Activated B cell treated with CpG ODN at 0.5 μM for 24 hours (primary cell): ENCODE results near the gene ABHD16B. TPM values are rescaled to one million over a fixed set of nuclear protein-coding genes. Genes with fewer than 3 reads are reported as not detected.
"Not testable (repeated sequence)": the region's sequence is repeated elsewhere in the genome, so short reads cannot be mapped to it uniquely, and the experiment has no call there.

Experiments used
- ATAC-seq: fragments of 200-7000 bp; cut with Tn5 transposase; one replicate; pipeline ENCODE4 v1.10.0; 2021; ENCODE audit warnings: low read depth, mild to moderate bottlenecking, moderate library complexity
- CTCF ChIA-PET: fragments of 350-600 bp; sonication (Branson Sonifier 250); formaldehyde crosslinking; loops from one replicate; lab custom pipeline; 2021; ENCODE audit warnings: antibody characterized with exemption; lab: Charles Lee
- POLR2A ChIA-PET: fragments of 350-600 bp; sonication (Branson Sonifier 250); formaldehyde crosslinking; loops from one replicate; lab custom pipeline; 2021; ENCODE audit warnings: antibody characterized with exemption; lab: Charles Lee
- DNase-seq: peaks from one replicate; pipeline ENCODE4 v3.0.0; 2022
- H3K27ac Mint-ChIP-seq: one replicate; pipeline ENCODE4 v1.8.0; 2020; ENCODE audit warnings: mixed read lengths
- H3K27me3 Mint-ChIP-seq: one replicate; pipeline ENCODE4 v1.8.0; 2021; ENCODE audit warnings: mixed read lengths
- H3K36me3 Mint-ChIP-seq: one replicate; pipeline ENCODE4 v1.8.0; 2021; ENCODE audit warnings: low read depth, mixed read lengths
- H3K4me1 Mint-ChIP-seq: one replicate; pipeline ENCODE4 v1.8.0; 2021; ENCODE audit warnings: mixed read lengths
- H3K4me3 Mint-ChIP-seq: one replicate; pipeline ENCODE4 v1.8.0; 2020; ENCODE audit warnings: mild to moderate bottlenecking, mixed read lengths
- H3K9me3 Mint-ChIP-seq: one replicate; pipeline ENCODE4 v1.8.0; 2020; ENCODE audit warnings: mixed read lengths
- intact Hi-C: fragments of 100-400 bp; cut with micrococcal nuclease; formaldehyde crosslinking; loops from one replicate; pipeline ENCODE4 v1.15.1; 2024
- total RNA-seq: library from RNA; stranded (reverse); gene quantifications from 2 replicates; pipeline ENCODE4 v1.2.3, GENCODE V29; 2022
- TF ChIP-seq, protein P1 (sequence below): fragments of 200-600 bp; IDR thresholded peaks from one replicate; pipeline ENCODE4 v1.8.0; 2022; ENCODE audit warnings: antibody characterized with exemption, mild to moderate bottlenecking

Gene ABHD16B
- total RNA-seq, 1 donor from 2014 or later: not detected

DNA sequence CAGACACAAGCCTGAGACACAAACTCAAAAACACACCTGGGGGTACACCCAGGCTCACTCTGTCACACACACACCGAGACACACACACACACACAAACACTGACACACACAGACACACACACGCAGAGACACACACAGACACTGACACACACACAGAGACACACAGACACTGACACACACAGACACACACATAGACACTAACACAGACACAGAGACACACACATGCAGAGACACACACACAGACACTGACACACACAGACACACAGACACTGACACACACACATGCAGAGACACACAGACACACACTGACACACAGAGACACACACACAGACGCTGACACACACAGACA lies 14.4 kb upstream of the ABHD16B start:
- Mint-ChIP-seq H3K36me3 (no peaks in the 10 kb centered on the region), H3K4me1 (peaks cover 25% of the 10 kb centered on the region), H3K4me3 (no peak overlapping the region), H3K27ac (no peak overlapping the region), H3K27me3 (peaks cover 28% of the 10 kb centered on the region), H3K9me3 (no peaks in the 10 kb centered on the region)
- no peak for ATAC-seq
- TF ChIP-seq, protein P1, sequence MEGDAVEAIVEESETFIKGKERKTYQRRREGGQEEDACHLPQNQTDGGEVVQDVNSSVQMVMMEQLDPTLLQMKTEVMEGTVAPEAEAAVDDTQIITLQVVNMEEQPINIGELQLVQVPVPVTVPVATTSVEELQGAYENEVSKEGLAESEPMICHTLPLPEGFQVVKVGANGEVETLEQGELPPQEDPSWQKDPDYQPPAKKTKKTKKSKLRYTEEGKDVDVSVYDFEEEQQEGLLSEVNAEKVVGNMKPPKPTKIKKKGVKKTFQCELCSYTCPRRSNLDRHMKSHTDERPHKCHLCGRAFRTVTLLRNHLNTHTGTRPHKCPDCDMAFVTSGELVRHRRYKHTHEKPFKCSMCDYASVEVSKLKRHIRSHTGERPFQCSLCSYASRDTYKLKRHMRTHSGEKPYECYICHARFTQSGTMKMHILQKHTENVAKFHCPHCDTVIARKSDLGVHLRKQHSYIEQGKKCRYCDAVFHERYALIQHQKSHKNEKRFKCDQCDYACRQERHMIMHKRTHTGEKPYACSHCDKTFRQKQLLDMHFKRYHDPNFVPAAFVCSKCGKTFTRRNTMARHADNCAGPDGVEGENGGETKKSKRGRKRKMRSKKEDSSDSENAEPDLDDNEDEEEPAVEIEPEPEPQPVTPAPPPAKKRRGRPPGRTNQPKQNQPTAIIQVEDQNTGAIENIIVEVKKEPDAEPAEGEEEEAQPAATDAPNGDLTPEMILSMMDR: no peak
- ChIA-PET CTCF (no interaction called here), POLR2A (no interaction called here)
- no peak for DNase-seq
- intact Hi-C loops: no loop called here

DNA sequence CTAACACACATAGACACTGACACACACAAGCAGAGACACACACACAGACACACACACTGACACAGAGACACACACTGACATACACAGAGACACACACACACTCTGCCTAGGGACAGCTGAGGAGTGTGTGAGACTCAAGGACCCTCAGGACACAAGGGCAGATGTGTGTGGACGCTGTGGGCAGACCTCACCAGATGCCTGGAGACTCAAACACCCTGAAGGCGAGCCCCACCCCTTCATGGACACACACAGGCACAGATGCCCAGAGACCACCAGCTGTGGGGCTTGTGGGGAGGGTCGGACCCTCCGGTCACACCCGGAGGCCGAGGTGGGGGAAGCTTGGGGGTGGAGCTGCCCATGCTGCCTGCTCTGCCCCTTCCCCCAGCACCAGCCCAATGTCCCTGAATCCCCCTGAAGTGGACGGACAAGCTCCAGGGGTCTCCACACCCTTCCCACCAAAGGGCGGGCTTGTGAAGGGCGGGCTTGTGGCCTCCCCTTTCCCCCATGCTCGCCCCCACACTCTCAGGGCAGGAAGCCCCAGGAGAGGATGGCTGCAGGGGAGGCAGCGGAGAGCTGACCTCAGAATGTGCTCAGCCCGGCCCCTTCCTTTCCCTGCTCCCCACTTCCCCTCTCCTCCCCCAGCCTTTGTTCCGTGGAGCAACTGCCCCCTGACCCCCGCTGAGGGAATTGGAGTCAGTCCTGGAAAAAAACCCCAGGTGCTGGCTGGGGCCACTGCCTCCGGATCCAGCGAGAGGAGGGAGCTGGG lies 13.9 kb upstream of the ABHD16B start:
- TF ChIP-seq, protein P1: no peak
- ATAC-seq: no peak
- CTCF ChIA-PET: no interaction called here
- H3K4me3 Mint-ChIP-seq: no peak overlapping the region
- no peaks in the 10 kb centered on the region for H3K9me3 Mint-ChIP-seq
- H3K27ac Mint-ChIP-seq: no peak overlapping the region
- intact Hi-C loops: no loop called here
- no peak for DNase-seq
- no peaks in the 10 kb centered on the region for H3K36me3 Mint-ChIP-seq
- POLR2A ChIA-PET: no interaction called here
- peaks cover 20% of the 10 kb centered on the region for H3K4me1 Mint-ChIP-seq
- peaks cover 27% of the 10 kb centered on the region for H3K27me3 Mint-ChIP-seq

DNA sequence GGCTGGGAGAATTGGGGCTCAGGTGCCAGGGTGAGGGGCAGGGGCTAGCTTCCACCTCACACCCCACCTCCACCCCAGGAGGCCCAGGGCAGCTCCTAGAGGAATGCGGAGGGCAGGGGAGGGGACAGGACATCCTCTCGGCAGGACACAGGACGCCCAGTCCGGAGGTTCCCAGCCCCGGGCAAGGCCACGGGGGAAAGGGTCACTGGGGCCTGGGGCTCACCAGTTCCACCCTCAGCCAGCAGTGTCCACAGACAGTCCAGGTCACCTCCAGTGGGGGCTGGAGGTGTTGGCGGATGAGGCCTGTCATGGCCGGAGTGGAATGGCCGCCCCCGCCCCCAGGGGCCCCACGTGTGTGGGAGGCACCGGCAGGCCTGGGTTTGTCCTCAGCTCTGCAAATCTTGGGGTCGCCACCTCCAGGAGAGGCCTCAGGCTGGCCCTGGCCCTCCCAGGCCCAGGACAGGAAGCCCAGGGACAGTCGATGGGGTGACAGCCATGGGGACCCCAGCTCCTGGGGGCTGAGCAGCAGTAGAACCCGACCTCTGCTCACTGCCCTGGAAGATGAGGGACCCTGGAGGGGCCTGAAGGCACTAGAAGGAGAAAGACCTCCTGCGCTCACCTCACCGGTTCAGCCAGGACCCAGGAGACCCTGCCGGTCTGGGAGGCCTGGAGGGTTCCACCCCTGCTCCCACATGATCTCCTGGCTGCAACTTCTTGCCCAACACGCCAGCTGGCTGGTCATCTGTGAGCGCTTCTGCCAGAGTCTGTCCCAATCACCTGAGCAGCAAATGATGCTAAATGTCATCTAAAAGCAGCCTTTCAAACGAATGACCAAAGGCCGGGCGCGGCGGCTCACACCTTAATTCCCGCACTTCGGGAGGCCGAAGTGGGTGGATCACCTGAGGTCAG lies 13.0 kb upstream of the ABHD16B start:
- ChIA-PET POLR2A (interaction anchor here (0.7 kb wide), 1 partner anchor 75 kb away, joined by 3 read pairs; no protein-coding TSS in a partner anchor), CTCF (no interaction called here)
- Mint-ChIP-seq H3K4me3 (no peak overlapping the region), H3K4me1 (peaks cover 15% of the 10 kb centered on the region), H3K9me3 (no peaks in the 10 kb centered on the region), H3K27ac (no peak overlapping the region), H3K36me3 (no peaks in the 10 kb centered on the region), H3K27me3 (peaks cover 25% of the 10 kb centered on the region)
- ATAC-seq (no peak), DNase-seq (no peak)
- intact Hi-C loops: no loop called here
- TF ChIP-seq, protein P1: no peak

DNA sequence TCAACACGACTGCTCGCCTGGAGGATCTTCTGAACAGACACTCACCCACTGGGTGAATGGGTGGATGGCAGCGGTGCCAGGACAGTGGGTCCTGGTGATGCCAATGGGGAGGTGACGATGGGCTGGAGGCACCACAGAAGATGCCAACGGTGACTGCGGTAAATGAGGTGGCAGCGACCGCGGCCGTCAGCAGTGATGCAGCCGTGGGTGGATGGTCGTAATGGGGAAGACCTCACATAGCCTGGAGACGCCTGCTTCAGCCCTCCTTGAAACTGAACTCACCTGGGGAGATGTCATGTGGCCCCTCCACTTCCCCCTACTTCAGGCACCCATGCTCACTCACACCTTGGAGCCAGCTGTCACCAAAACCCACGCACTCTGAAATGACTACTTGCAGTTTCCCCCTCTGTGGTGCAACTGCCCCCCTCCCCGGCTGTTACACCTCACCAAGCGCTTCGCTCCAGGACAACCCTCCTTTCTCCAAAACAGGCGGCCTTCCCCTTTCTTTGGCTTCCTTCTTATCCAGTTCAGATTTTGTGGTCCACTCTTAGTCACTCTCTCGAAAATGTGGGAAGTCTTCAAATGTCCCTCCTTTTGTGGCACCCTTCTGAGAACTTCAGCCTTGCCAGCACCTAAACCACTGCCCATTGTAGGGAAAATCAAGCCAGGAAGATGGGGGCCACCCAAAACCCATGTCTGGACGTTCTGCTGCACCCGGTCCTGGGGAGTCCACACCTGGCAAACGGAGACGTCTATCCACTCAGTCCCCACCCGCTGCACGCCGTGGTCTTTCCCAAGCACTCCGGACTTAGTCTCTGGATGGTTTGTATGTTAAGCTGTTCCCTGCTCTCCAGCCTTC lies 10.4 kb upstream of the ABHD16B start:
- Mint-ChIP-seq H3K4me3 (no peak overlapping the region), H3K9me3 (no peaks in the 10 kb centered on the region), H3K27me3 (peaks cover 12% of the 10 kb centered on the region), H3K27ac (no peak overlapping the region), H3K36me3 (no peaks in the 10 kb centered on the region), H3K4me1 (peaks cover 10% of the 10 kb centered on the region)
- POLR2A ChIA-PET: no interaction called here
- intact Hi-C loops: no loop called here
- CTCF ChIA-PET: no interaction called here
- TF ChIP-seq, protein P1: no peak
- no peak for DNase-seq
- ATAC-seq: peak; percentile 53

DNA sequence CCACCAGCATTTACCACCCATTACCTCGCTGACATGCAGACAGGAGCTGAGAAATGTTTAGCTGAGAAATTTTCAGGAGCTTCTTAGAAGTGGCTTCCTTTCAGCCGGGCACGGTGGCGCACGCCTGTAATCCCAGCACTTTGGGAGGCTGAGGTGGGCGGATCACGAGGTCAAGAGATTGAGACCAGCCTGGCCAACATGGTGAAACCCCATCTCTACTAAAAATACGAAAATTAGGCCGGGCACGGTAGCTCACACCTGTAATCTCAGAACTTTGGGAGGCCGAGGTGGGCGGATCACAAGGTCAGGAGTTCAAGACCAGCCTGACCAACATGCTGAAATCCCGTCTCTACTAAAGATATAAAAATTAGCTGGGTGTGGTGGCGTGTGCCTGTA lies 9.8 kb upstream of the ABHD16B start:
- POLR2A ChIA-PET, CTCF ChIA-PET, intact Hi-C loops, H3K36me3 Mint-ChIP-seq, H3K9me3 Mint-ChIP-seq, DNase-seq, H3K27ac Mint-ChIP-seq, H3K4me3 Mint-ChIP-seq, ATAC-seq: not testable (repeated sequence)
- peaks cover 10% of the 10 kb centered on the region for H3K4me1 Mint-ChIP-seq
- peaks cover 12% of the 10 kb centered on the region for H3K27me3 Mint-ChIP-seq

DNA sequence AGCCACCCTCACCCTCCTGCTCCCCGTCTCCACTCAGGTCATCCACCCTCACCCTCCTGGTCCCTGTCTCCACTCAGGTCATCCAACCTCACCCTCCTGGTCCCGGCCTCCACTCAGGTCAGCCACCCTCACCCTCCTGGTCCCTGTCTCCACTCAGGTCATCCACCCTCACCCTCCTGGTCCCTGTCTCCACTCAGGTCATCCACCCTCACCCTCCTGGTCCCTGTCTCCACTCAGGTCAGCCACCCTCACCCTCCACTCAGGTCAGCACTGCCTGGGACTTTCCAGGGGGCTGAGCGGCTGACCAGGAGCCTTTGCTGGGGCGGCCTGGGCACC lies 7.6 kb upstream of the ABHD16B start:
- ATAC-seq, H3K9me3 Mint-ChIP-seq, CTCF ChIA-PET, intact Hi-C loops, H3K4me3 Mint-ChIP-seq, H3K36me3 Mint-ChIP-seq, DNase-seq, H3K27ac Mint-ChIP-seq: not testable (repeated sequence)
- Mint-ChIP-seq H3K4me1 (peaks cover 26% of the 10 kb centered on the region), H3K27me3 (peaks cover 12% of the 10 kb centered on the region)
- POLR2A ChIA-PET: interaction anchor here (1.1 kb wide), 1 partner anchor 11 kb away, joined by 5 read pairs; the partner anchor contains the start of gene TPD52L2
